ENCODE data around the gene BANK1. TPM values are rescaled to one million over a fixed set of nuclear protein-coding genes. Genes with fewer than 3 reads are reported as not detected.

Gene BANK1
- total and polyA plus RNA-seq, 2 of the 4 experiments (the other 2 are of a cell fraction): under 0.01 to 0.51 TPM

DNA sequence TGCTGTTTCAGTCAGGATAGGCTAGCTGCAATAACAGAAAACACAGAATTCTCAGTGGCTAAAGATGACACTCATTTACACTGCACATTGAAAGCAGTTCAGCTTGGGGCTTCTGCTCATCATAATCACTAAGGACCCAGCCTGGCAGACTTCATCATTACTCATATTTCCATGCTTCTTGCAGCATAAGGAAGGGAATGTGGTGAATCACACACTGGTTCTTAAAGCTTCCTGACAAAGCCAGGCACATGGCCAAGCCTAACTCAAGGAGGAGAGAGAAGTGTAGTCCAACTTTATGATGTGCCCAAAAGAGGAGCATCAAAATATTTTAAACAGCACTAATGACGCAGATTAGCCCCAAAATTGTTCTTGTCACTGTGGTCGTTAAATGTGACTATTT, 186.5 kb downstream of the BANK1 start:
- H3K36me3 ChIP-seq (ENCODE audit: control insufficient read depth, insufficient read depth, low read length): no peaks in the 10 kb centered on the region
- intact Hi-C loops (cut with micrococcal nuclease): no loop called here

More for the DNA sequence above, 186.5 kb downstream of the BANK1 start:
- ChIA-PET POLR2A (ENCODE audit: unreplicated experiment) (no interaction called here), CTCF (no interaction called here)
- Histone ChIP-seq H3K56ac (ENCODE audit: extremely low read depth, insufficient read depth, low read length) (no peak overlapping the region), H2BK5ac (ENCODE audit: low read depth, low read length, poor library complexity, severe bottlenecking) (no peak overlapping the region), H4K5ac (ENCODE audit: low read depth, low read length) (no peak overlapping the region), H3K4ac (ENCODE audit: low read depth, low read length) (no peak overlapping the region), H2AK9ac (replicated peaks; ENCODE audit: low read depth, low read length, poor library complexity) (no peak overlapping the region), H3K9me3 (ENCODE audit: control insufficient read depth, insufficient read depth, low read length) (no peaks in the 10 kb centered on the region), H3K79me1 (ENCODE audit: low read depth in 1 of 2, low read length in 2 of 2) (no peaks in the 10 kb centered on the region), H4K20me1 (ENCODE audit: insufficient read depth, low read length) (no peaks in the 10 kb centered on the region), H3K14ac (replicated peaks; ENCODE audit: low read depth, low read length) (no peak overlapping the region), H3K9ac (ENCODE audit: low read depth, low read length) (no peak overlapping the region), H3K27me3 (ENCODE audit: control insufficient read depth, insufficient read depth, low read length) (no peaks in the 10 kb centered on the region), H2BK20ac (ENCODE audit: low read depth, low read length) (no peak overlapping the region), H3K18ac (ENCODE audit: low read depth, low read length) (no peak overlapping the region), H3K4me2 (ENCODE audit: low read depth, low read length) (no peak overlapping the region), H4K8ac (ENCODE audit: low read depth in 2 of 2, low read length in 2 of 2) (no peak overlapping the region), H3K4me1 (ENCODE audit: control insufficient read depth, insufficient read depth, low read length) (no peaks in the 10 kb centered on the region), H2BK15ac (ENCODE audit: low read depth, low read length) (no peak overlapping the region), H4K91ac (ENCODE audit: insufficient read depth, low read depth, low read length) (no peak overlapping the region), H3K23ac (ENCODE audit: low read depth, low read length) (no peak overlapping the region), H2AK5ac (ENCODE audit: low read depth, low read length) (no peak overlapping the region), H2BK120ac (ENCODE audit: low read depth, low read length) (no peak overlapping the region), H3K4me3 (ENCODE audit: insufficient read depth, low read depth, low read length) (no peak overlapping the region), H3K9me1 (ENCODE audit: insufficient read depth, low read length) (no peaks in the 10 kb centered on the region), H3K27ac (ENCODE audit: insufficient read depth, low read length) (no peak overlapping the region), H2AFZ (replicated peaks; ENCODE audit: low read length, poor library complexity) (no peak overlapping the region)
- DNase-seq: peak; percentile 94
- BruUV-seq (replicated peaks): no TSS peak
- peak; percentile 87 for ATAC-seq (ENCODE audit: low read depth)
- TF ChIP-seq, protein P1, sequence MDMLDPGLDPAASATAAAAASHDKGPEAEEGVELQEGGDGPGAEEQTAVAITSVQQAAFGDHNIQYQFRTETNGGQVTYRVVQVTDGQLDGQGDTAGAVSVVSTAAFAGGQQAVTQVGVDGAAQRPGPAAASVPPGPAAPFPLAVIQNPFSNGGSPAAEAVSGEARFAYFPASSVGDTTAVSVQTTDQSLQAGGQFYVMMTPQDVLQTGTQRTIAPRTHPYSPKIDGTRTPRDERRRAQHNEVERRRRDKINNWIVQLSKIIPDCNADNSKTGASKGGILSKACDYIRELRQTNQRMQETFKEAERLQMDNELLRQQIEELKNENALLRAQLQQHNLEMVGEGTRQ (IDR thresholded peaks at IDR 0.05; ENCODE audit: low read depth, low read length): 0 out of 2 replicates have a peak, but pooled peaks have one; percentile 8
- TF ChIP-seq MAFK (IDR thresholded peaks at IDR 0.05; ENCODE audit: low read depth, low read length): no peak
- TF ChIP-seq CEBPB (IDR thresholded peaks at IDR 0.05; ENCODE audit: low read depth, low read length): peak; percentile 93
- TF ChIP-seq RFX5 (IDR thresholded peaks at IDR 0.05; ENCODE audit: low read depth, low read length): no peak
- TF ChIP-seq FOS (IDR thresholded peaks at IDR 0.05; ENCODE audit: low read depth, low read length): peak; percentile 43; the same call in 1 of the 2 replicates
- in situ Hi-C loops (cut with MboI; ENCODE audit: low sequenced_read_pairs): no loop called here
- no CpG with 5 or more reads among the region's 2 CpGs for WGBS, 2 experiments (ENCODE audit: extremely low coverage in 2 of 2, insufficient read length in 1 of 2)
- dilution Hi-C loops (cut with HindIII; ENCODE audit: low sequenced_read_pairs, unreplicated experiment): no loop called here
